ENCODE data around the gene GMCL2.

The GMCL2 gene

DNA sequence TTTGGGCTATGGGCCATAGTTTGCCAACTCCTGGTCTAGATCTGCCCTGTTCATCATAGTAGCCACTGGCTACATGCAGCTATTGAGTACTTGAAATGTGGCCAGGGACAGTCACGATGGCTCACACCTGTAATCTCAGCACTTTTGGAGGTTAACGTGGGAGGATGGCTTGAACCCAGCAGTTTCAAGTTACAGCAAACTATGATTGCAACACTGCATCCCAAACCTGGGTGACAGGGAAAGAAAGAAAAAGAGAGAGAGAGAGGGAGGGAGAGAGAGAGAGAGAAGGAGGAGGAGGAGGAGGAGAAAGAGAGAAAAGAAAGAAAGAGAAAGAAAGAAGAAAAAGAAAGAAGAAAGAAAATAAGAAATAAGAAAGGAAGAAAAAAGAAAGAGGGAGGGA, 5.1 kb upstream of the GMCL2 start:
- TF ChIP-seq, protein P1, sequence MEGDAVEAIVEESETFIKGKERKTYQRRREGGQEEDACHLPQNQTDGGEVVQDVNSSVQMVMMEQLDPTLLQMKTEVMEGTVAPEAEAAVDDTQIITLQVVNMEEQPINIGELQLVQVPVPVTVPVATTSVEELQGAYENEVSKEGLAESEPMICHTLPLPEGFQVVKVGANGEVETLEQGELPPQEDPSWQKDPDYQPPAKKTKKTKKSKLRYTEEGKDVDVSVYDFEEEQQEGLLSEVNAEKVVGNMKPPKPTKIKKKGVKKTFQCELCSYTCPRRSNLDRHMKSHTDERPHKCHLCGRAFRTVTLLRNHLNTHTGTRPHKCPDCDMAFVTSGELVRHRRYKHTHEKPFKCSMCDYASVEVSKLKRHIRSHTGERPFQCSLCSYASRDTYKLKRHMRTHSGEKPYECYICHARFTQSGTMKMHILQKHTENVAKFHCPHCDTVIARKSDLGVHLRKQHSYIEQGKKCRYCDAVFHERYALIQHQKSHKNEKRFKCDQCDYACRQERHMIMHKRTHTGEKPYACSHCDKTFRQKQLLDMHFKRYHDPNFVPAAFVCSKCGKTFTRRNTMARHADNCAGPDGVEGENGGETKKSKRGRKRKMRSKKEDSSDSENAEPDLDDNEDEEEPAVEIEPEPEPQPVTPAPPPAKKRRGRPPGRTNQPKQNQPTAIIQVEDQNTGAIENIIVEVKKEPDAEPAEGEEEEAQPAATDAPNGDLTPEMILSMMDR (IDR thresholded peaks at IDR 0.05; ENCODE audit: borderline replicate concordance, control extremely low read depth, extremely low read depth, insufficient read depth, missing control alignments): no peak
- in situ Hi-C loops (cut with MboI; ENCODE audit: low sequenced_read_pairs, unreplicated experiment): no loop called here
- no peak for DNase-seq (ENCODE audit: low spot score)

DNA sequence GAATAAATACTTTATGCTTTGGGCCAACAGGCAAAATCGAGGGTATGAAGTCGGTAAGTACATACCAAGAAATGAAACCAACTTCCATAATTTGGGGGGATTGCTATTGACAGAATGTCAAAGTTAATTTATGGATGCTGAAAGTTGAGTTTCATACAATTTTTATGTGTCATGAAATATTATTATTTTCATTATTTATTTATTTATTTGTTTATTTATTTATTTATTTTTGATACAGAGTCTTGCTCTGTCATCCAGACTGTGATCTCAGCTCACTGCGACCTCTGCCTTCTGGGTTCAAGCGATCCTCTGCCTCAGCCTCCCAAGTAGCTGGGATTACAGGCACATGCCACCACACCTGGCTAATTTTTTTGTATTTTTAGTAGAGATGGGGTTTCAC, 4.5 kb upstream of the GMCL2 start:
- DNase-seq (ENCODE audit: low spot score): no peak
- in situ Hi-C loops (cut with MboI; ENCODE audit: low sequenced_read_pairs, unreplicated experiment): no loop called here
- TF ChIP-seq, protein P1 (IDR thresholded peaks at IDR 0.05; ENCODE audit: borderline replicate concordance, control extremely low read depth, extremely low read depth, insufficient read depth, missing control alignments): no peak

DNA sequence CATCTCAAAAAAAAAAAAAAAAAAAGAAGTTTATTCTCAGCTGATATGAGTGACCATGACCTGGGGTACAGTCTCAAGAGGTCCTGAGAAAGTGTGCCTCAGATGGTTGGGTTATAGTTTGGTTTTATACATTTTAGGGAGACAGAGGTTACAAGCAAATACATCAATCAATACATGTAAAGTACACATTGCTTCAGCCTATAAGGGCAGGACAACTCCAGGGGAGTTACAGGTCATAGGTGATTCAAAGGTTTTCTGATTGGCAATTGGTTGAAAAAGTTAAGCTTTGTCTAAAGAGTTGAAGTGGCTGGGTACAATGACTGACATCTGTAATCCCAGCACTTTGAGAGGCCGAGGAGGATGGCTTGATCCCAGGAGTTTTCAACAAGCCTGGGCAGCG, 2.3 kb upstream of the GMCL2 start:
- DNase-seq (ENCODE audit: low spot score): no peak
- TF ChIP-seq, protein P1 (IDR thresholded peaks at IDR 0.05; ENCODE audit: borderline replicate concordance, control extremely low read depth, extremely low read depth, insufficient read depth, missing control alignments): no peak
- in situ Hi-C loops (cut with MboI; ENCODE audit: low sequenced_read_pairs, unreplicated experiment): no loop called here

DNA sequence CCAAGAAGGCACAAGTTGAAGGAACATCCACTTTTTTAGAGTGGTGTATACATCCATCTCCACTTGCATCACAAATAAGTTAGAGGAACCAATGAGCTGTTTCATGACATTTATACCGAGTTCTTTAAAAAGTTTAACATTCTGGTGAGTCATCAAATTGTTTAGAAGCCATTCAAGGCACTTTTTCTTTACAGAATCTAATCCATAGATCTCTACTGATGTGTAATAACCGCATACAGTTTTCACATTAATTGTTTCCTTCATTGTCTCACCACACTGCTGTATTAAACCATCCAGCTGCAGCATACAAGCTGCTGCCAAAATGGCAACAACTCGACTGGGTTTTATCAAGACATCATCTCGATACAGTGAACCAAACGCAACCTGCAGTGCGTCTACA, 744 bp downstream of the GMCL2 start:
- TF ChIP-seq, protein P1 (IDR thresholded peaks at IDR 0.05; ENCODE audit: borderline replicate concordance, control extremely low read depth, extremely low read depth, insufficient read depth, missing control alignments): no peak
- DNase-seq (ENCODE audit: low spot score): no peak
- in situ Hi-C loops (cut with MboI; ENCODE audit: low sequenced_read_pairs, unreplicated experiment): no loop called here

DNA sequence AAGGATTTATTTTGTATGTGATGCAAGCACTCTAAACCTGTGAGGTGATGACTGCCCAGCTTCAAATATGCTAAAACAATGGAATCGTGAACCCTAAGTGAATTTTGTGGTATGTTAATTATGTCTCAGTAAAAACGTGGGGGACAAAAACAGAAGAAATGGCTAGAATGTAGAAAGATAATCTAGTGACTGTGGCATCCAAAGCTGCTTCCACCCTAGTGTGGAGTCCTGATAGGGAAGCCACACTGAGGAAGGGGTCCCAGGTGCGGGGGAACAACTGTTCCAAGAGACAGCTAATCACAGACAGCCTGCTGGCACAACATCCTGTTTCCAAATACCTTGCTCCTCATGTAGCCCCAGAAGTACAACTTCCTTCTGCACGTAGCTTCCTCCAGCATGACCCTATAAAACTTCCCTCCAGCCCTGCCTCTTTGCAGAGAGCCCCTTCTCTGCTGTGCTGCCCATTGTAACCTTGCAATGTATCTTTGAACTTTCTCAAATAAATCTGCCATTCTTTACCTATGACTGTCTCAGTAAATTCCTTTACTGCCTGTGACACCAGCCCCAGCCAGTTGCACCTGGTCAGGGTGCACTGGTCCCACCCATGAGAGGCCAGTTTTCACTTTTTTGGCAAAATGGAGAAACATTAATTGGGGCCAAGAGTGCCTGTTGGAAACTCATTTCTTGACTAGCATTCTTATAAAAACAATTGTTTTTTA, 4.9 kb downstream of the GMCL2 start:
- TF ChIP-seq, protein P1 (IDR thresholded peaks at IDR 0.05; ENCODE audit: borderline replicate concordance, control extremely low read depth, extremely low read depth, insufficient read depth, missing control alignments): no peak
- DNase-seq (ENCODE audit: low spot score): no peak
- in situ Hi-C loops (cut with MboI; ENCODE audit: low sequenced_read_pairs, unreplicated experiment): no loop called here

DNA sequence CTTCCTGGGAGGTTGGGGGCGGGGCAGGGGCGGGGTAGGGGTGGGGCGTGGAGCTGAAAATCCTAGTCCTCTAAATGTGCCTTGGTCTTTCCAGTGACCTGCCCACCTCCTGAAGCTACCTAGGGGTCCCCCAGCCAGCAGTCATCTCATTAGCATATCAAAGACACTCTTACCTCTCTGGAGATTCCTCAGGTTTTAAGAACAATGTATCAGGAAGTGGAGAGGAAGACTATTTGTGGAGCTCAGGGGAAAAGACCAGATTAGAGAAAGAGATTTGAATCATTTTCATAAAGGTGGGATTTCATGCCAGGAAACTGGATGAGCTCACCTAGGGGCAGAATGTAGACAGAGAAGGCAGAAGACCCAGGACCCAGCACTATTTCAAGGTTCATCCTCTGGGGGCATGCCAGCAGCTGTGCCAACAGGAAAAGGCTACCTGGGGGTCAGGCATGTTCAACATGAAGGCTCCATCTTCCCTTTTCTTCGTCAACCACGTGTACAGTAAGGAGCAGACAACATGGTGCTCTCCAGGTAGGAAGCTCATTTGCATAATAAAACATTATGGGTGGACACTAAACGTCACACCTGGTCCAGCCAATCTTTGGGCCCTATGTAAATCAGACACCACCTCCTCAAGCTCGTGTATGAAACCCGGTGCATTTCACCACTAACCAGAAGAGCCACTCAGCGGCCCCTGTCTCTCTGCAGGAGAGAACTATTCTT, 6.9 kb downstream of the GMCL2 start:
- DNase-seq (ENCODE audit: low spot score): no peak
- in situ Hi-C loops (cut with MboI; ENCODE audit: low sequenced_read_pairs, unreplicated experiment): no loop called here
- TF ChIP-seq, protein P1 (IDR thresholded peaks at IDR 0.05; ENCODE audit: borderline replicate concordance, control extremely low read depth, extremely low read depth, insufficient read depth, missing control alignments): no peak

Data from GM13976 (cell line).